Stimulated activated CD4-positive, alpha-beta T cell treated with anti-CD3 and anti-CD28 coated beads, Interleukin-2, amount 100 ng/mL, for 24 hours (primary cell): ENCODE data around the gene ARCN1.
A peak's percentile ranks its signal among the peaks of the same experiment; 100 is the strongest.
"Not testable (repeated sequence)": the region's sequence is repeated elsewhere in the genome, so short reads cannot be mapped to it uniquely, and the experiment has no call there.

Source experiments
- DNase-seq, 2 donors: peaks; one replicate each; pipeline ENCODE4 v3.0.0-alpha.2; 2020

The ARCN1 gene

DNA sequence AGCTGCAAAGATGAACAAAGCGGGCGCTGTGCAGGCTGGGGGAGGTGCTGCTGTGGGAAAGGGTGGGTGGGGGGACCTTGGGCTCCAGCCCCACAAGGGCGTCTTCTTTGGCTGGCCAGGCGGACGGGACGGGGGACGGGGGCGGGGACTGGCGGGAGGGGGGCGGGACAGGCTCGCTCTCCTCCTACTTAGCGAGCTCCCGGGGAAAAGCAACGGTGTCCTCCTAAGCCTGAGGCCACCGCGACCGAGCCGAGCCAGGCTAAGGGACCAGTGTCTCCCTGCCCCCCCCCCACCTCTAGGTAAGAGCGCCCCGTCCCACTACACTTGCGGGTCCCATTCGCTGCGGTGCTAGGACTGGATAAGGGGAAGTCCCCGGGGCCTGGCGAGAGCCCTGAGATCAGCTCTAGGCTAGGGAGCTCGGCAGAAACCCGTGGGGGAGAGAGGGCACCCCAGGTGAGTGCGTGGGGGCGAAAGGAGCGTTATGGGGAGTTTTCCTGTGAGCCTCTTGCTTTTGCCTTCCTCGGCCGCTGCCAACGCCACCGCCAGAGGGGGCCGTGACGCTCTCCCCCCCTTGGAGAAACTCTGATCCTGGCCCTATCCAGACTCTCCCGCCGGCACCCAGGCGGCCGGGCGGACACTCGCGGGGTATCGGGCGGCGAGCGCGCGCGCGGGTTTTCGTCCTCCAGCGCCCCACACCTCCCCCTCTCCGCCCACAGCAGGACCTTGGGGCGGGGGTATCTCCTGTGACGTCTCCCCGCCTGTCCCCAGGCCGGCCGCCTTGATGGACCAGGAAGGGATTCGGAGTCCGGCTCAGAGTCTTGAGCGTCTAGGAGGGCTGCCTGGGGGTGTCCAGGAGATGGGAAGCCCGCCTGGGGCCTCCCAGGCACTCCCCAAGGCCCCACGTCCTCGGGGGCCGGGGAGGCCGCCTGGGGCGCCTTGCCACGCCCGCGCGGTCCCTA, 35.5 kb downstream of the ARCN1 start, which contains the start of gene PHLDB1:
PHLDB1 (plus strand) TSS at position 215 of the 959 bp plus-strand sequence. CDS start 6,222 bp downstream, outside the sequence.
- peak; percentile 47 to 61 for DNase-seq

DNA sequence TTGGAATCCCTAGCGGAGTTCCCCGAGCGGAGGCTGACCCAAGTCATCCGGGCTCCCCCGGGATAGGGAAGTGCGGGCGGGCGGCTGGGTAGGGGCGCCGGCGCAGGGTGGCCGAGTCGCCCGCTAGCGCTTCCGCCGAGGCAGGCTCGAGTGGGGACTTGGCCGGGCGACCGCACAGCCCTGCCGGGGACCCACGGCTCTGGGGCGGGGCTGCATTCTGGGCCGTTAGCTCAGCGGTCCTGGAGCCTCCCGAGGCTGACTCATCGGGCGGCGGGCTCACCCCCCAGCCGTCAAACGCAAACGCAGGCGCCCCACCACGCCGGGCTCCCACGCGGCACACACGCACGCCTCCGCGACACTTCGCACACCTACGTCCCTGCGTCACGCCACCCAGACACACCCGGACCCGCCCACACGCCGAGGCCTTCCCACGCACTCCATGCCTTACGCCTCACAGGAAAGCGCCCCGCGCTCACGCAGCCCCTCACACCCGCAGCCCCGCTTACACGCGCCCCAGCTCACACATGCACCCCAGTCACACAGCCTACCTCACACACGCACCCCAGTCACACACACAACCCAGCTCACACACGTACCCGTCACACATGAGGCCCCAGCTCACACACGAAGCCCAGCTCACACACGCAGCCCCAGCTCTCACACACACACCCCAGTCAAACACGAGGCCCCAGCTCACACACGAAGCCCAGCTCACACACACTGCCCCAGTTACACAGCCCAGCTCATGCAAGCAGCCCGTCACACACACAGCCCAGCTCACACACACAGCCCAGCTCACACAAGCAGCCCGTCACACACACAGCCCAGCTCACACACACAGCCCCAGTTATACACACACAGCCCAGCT, 36.4 kb downstream of the ARCN1 start:
- peak; percentile 71 for DNase-seq

DNA sequence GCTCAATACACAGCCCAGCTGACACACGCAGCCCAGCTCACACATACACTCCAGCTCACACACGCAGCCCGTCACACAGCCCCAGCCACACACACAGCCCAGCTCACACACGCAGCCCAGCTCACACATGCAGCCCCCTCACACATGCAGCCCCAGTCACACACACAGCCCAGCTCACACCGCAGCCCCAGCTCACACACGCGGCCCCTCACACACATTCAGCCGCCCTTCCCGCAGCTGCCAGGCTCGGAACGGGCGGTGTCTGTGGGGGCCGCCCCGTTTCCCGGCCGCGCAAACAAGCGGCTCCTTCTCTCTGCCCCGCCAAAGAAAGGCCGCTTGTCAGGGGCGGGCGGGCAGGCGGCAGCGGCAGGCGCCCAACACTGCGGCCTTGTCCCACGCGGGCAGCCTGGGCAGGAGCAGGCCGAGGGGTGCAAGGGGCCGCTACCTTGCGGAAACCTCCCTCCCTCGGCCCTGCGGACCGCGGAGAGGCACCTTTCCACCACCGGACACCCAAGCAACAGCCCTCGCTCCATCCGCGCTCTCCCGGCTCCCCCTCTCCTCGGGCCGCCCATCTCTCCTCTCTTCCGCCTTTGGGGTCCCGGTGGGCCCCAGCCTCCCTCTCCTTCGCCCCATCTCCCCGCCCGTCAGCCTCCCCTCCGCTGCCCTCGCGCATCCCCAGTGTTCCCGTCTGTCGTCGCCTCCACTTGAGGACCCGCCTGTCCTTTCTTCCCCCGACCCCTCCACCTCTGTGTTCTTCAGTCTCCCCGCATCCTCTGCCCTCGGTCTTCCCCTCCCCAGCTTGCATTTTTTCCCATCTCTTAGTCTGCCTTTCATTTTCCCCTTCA, 37.4 kb downstream of the ARCN1 start:
- peak; percentile 29 to 38 for DNase-seq

DNA sequence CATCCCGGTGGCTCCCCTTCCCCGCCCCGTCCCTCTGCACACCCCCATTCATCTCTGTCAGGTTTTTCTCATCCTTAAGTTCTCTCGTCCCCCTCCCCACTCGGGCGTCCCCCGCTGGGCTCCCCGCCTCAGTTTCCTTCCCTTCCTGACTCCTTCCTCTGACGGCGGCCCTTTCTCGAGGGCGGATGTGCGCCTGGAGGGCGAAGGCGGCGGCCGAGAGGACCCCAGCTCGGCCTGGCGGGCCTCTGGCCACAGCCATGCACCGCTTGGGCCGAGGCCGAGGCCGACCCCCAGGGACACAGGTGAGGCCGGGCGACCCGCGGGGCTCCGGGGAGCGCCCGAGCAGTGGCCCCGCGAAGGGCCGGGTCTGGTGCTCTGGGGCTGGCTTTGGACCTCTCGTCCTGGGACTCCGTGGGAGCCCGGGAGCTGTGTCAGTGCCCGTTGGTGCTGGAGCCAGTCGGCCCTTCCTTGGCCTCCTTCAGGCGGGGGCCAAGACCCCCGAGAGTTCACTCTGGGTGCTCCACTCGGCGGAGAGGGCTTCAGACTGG, 38.1 kb downstream of the ARCN1 start:
- DNase-seq = peak; percentile 25 to 27

DNA sequence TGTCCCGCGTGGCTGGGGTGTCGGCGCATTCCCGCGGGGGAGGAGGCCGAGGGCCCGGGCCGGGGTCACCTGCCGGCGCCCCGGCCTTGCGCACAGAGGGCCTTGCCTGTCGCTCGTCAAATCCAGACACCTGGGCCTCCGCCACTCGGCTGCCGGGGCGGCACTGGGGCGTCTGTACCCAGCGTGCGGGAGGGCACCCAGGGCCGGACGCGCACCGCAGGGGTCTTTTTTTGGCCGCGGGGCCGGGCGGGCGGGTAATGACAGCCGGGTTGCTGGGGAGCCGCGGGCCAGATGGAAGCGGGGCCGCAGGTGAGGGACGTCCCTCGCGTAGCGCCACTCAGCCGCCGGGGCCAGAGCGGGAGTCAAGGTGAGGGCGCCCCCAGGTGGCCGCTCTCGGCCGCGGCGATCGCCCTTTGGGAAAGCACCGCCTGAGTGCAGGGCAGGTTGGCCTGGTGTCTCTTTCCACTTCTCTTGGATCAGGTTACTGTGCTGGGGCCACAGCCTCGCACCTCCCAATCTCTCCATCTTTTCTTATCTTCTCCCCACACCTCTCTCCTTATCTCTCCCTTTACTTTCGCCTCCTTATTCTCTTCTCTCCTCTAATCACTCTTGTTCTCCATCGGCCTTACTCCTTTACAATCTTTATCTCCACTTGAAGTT, 38.7 kb downstream of the ARCN1 start:
- DNase-seq = peak; percentile 88 to 89

DNA sequence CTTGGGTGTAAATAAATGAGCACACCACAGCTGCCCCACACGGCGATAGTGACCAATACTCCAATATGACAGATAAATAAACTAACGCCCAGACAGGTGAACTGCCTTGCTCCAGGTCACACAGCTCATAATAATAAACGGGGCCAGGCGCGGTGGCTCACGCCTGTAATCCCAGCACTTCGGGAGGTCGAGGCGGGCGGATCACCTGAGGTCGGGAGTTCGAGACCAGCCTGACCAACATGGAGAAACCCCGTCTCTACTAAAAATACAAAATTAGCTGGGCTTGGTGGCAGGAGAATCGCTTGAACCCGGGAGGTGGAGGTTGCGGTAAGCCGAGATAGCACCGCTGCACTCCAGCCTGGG, 39.2 kb downstream of the ARCN1 start:
- DNase-seq = not testable (repeated sequence)

DNA sequence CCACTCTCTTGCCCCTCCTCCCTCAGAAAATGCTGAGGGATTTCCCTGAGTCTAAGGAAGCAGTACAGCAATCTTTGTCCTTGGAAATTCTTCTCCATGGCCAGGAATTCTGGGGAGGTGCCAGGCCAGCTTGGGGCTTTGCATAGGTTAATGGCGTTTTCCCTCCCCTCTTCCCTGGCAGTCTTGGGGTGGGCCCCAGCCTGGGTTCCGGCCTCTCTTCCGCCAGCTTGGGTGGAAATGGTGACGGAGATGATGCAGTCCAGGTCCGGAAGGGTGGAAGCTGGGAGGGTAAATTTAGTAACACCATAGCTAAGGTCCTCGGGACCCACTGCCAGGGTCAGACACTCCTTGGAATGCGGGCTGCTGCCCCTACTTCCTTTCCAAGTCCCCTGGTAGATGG, 40.2 kb downstream of the ARCN1 start:
- no peak for DNase-seq

DNA sequence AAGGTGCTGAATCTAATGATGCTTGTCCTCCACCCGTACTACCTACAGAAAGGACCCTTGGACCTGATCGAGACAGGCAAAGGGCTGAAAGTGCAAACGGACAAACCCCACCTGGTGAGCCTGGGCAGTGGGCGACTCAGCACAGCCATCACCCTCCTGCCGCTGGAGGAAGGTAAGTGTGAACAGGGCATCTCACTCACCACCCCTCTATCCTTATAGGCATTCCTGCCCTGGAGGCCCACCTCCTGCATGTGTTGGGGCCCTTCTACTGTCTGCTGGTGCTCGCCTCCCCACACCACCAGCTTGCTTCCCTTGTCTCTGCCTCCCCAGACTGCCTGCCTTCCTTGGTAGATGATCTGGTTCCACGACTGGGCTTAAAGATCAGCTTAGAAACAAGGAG, 42.3 kb downstream of the ARCN1 start:
- no peak for DNase-seq

DNA sequence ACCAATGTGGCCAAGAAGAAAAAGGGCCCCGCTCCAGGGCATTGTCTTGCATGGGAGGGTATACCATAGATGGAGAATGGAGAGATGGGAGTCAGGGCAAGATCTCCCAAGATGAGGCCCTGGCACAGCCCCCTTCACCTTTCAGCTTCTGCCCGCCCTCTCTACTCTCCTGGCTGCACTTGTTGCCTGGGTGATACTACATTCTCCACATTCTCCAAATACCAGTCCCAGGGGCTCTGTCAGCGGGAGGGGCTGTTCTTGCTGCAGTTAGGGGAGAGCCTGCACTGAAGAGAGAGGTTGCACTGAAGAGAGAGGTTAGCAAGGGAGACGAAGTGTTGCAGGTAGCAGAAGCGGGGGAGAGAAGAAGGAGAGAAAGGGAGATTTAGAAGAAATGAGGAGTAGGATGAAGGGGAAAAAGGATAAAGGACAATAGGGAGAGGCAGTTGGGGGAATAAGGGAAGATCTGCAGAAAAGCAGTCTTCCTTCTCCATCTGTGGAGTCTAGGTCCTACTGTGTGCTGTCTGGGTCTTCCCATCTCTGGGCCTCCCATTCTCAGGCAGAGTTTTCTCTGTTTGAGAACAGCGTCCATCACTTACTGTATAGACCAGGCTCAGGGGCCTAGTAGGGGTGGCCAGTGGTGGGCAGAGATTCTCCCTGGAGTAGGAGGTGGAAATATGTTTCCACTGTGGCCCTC, 43.2 kb downstream of the ARCN1 start:
- DNase-seq = no peak

DNA sequence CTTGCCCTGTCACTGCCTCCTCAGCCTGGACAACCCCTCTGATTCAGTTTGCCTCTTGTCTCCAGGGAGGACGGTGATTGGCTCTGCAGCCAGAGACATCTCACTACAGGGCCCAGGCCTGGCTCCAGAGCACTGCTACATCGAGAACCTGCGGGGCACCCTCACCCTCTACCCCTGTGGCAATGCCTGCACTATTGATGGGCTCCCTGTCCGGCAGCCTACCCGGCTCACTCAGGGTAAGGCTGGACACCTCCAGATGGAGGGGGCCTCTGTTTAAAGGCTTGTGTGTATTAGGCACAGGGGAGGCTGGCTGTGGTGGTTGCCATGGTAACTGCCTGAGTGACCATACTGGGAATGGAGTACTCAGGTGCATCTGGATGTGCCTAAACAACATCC, 43.8 kb downstream of the ARCN1 start:
- no peak for DNase-seq

DNA sequence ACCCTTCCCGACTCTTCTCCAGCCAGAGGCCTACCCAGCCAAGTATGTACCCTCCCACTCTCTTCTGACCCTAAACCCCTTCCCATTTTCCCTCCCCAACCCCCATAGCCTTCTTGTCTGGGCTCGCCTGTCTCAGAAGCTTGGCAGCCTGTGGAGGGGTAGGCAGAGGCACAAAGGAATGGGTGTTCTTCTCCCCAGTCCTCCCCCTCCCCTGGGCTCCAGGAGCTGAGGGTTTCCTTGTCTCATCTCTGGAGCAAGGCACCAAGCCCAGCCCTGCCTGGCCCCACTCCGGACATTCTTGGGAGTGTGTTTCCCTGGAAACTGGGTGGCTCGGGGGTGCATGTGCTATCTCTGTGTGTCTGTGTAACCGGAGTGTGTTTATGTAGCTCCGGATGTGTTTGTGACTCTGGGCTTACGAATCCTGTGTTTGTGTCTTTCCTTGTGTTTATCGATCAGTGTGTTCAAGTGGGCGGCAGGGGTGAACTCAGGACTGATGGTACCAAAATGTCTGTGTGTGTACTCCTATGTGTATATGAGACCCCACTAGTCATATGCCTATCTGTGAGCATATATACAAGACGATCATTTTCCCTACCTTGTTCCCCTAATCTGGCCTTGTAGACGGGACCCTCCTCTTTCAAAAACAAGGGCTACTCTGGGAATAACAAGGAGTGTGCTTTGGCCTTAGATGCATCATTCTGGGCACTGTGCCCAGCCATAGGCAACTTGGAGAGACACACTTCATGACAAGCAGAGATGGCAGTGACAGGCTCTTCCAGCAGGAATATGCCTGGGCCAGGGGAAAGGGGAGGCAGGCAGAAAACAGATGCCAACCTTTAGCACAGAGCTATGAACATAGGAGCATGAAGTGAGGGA, 46.1 kb downstream of the ARCN1 start:
- no peak for DNase-seq

DNA sequence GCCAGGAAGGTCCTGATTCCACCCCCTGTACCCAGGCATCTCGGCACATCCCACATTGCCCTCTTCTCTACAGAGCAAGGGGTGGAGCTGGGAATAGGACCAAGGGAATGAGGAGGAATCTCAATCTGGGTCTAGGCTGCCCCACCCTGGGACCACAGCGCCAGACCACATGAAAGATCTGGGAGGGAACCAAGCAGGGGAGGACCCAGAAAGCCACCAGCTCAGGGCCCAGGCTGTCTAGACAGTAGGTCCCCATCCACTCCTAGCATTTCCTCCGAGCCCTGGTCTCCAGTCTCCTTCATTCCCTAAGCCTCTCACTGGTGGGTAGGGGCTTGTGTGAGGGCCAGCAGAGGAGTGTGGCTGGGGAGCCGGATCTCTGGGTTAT, 46.8 kb downstream of the ARCN1 start:
- no peak for DNase-seq

DNA sequence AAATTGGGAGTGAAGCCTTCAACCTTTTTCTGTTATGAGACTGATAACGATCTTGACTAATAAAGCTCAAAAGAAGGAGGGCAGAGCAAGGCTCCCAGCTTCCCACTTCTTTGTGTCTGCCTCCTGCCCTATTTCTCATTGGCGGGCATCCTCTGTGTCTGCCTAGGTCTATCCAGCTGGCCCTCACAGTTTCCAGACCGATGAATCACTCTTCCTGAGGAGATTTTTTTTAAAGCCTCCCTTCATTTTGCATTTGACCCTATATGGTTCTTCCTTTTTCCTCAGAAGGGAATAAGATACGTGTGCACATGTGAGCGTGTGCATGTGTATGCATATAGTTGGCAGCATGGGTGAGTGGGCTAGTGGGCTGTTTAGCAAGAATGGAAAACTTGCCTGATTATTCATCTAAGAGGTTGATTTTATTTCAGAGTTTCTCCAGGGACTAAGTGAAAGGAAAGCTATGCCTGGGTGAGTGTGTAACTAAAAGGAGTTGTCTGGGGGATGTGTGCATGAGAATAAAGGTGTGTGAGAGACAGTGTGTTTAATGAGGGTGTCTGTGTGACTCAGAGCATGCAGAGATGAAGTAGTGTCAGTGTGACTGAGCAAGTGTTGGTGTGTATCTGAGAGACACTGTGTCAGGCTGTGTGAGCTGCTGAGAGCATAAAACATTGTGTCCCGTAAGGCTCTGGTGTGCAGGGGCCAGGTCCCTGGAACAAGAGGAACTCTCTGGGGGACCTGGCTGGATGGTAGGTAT, 47.4 kb downstream of the ARCN1 start:
- no peak for DNase-seq

DNA sequence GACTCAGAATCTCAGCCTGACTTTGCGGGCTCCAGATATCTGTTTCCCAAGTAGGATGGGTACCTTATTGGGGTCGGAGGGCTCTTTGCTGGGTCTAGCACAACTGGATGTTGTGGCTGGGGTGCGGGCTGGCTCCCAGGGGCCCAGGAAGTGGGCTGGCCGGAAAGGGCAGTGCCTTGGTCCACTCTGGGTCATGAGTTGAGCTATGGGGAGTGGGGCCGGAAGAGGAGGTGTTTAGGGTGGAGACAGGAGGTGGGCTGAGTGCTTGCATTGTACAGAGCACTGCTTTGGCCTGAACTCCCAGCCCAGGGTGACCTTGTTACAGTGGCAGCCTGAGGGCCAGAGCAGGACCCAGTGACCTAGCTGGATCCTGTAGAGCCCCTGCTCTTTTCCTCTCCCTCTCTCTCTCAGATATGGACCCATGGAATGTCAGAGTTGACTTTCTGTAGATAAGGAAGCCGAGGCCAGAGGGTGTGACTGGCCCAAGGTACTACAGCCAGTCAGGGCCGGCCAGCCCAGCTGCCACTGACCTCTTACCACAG, 48.4 kb downstream of the ARCN1 start:
- no peak for DNase-seq

DNA sequence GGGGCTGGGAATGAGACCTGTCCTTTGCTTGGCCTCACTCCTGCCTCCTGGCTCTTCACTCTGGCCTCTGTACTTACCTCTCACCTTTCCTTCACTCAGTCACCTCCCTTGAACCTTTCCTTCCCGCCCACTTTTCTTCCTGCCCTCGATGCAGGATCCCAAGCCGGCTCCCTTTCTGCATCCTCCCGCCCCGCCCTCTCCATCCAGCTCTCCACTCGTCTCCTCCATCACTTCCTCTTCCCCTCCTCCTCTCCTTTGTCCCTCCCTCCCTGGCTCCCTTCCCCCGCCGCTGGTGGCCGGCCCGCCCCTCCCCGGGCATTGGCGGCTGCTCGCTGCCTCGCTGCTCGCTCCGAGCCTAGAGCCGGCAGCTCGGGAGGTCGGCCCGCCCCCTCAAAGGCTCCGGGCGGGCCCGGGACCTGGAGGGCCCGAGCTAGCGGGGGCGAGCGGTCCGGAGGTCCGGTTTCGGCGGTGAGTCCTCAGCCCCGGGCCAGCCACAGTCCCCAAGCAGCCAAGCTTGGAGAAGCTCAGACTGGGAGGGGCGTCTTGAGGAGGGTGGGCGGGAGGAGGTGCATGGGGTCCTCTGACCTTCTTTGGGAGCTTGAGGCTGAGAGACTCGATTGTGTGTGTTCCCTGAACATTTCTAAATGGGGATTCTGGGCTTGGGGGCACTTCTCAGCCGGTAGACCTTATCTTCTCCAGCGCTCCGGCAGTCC, 49.0 kb downstream of the ARCN1 start:
- DNase-seq = peak; percentile 33 to 51

DNA sequence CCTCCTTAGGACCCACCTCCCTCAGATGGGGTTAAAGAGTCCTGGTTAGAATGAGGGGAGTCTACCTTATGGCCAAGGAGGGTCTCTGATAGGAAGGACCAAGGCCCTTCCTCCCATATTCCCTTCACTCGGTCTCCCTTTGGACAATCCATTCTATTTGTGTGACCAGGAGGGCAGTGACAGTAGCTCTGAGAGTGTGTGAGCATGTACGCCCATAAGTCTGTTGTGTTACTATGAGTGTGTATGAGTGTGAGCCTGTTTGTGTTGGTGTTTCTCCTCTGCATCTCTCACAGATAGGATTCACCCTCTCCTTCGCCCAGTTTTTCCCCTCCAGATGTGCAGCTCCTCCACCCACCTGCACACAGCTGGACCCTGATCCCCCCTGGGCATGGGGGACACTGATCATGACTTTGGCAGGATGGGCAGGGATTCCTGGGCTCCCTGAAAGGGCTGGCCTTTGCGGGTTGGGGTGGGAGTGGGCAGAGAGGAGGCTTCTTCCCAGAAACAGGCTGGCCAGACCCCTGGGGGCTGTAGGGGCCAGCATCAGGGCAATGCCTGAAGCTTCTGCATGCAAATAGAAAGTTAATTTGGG, 49.7 kb downstream of the ARCN1 start:
- DNase-seq = no peak

DNA sequence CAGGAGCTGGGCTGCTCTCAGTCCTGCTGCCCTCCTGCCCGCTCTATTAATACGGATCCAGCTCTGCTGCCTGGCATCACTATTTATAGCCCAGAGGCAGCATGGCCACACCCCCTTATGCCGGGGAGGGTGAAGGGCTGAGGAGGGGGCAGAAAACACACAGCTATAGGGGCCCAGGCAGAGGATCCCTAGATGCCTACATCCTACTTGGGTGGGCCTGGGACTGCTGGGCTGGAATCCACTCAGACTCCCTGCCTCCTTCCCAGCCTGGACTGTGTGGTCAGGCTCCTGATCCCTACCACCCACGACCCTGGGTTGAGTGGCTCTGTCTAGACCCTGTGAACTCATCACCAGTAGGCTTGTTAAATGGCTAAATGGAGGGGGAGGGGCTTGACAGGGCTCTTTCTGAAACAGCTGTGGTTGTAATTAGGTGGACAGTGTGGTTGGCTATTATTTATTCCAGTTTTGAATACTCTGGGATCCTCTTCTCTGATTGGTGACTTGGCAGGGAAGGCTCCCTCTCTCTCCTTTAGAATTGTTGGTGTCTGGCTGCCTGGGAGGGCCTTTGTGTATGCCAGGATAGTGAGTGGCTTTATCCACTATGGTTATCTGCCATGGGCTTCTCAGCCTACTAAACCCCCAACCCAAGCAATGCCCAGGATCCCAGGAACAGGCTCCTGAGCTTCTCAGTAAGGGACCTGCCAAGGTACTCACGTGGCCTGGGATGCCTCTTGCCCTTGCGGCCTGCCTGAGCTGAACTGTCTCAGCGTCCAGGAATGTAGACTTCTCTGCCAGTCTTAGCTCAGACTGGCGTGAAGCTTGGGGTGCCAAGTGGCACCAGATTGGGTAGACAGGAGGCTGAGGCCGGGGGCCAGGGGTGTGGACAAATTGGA, 50.4 kb downstream of the ARCN1 start:
- DNase-seq = no peak
